Right lobe of liver (tissue), 4 donors: ENCODE data around the gene KLF12.

ENCODE experiments used
- POLR2A ChIP-seq: fragments of 450-650 bp; IDR thresholded peaks from one replicate; pipeline ENCODE4 v1.6.1; 2017; ENCODE audit warnings: antibody characterized with exemption, mild to moderate bottlenecking
- TF ChIP-seq, protein P1 (sequence below), 4 donors: fragments of 200-600 bp in 3 of 4; fragments of 450-650 bp in 1 of 4; IDR thresholded peaks; one replicate each; pipeline versions ENCODE4 v1.5.1 to v1.8.0; 2016 to 2022; ENCODE audit warnings: antibody characterized with exemption in 4 of 4, mild to moderate bottlenecking in 2 of 4
- donor health status: DM: no; HTN: no; CAD: no.
- donor health status: DM: no; HTN: no; CAD: no.
- donor health status: DM: no; HTN: yes; CAD: no.

DNA sequence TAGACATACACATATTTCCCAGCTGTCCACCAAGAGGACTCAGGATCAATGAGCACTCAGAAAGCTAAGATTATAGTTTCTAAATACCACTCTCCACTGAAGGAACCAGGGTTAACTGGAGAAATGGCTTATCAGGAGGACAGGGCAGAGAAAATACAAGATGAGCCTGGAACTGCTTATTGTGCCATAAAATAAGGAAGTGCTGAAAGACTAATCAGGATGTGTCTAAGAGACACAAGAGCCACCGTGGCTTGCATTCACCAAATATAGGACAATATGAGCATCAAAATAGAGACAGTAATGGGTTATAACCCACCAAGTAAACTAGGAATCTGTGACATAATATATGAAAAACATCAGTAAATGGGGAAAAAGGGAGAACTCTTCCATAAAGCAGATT, 32.8 kb downstream of the KLF12 start:
- TF ChIP-seq, protein P1, sequence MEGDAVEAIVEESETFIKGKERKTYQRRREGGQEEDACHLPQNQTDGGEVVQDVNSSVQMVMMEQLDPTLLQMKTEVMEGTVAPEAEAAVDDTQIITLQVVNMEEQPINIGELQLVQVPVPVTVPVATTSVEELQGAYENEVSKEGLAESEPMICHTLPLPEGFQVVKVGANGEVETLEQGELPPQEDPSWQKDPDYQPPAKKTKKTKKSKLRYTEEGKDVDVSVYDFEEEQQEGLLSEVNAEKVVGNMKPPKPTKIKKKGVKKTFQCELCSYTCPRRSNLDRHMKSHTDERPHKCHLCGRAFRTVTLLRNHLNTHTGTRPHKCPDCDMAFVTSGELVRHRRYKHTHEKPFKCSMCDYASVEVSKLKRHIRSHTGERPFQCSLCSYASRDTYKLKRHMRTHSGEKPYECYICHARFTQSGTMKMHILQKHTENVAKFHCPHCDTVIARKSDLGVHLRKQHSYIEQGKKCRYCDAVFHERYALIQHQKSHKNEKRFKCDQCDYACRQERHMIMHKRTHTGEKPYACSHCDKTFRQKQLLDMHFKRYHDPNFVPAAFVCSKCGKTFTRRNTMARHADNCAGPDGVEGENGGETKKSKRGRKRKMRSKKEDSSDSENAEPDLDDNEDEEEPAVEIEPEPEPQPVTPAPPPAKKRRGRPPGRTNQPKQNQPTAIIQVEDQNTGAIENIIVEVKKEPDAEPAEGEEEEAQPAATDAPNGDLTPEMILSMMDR (IDR thresholded peaks at IDR 0.05), result no peak
- no peak for TF ChIP-seq POLR2A
